ENCODE results near the gene TBRG1.

GRCh38 chr11:124638500-124638899 lies 15.8 kb downstream of the TBRG1 start:
- TF ChIP-seq FOXM1 (IDR thresholded peaks at IDR 0.05; ENCODE audit: borderline replicate concordance) = no peak
- no peak for TF ChIP-seq TARDBP (IDR thresholded peaks at IDR 0.05)
- TF ChIP-seq PKNOX1 (IDR thresholded peaks at IDR 0.05) = no peak
- no peak for TF ChIP-seq BHLHE40 (IDR thresholded peaks at IDR 0.05; ENCODE audit: borderline replicate concordance)
- no peak for TF ChIP-seq ELF4 (IDR thresholded peaks at IDR 0.05)
- no peak for TF ChIP-seq FOXA1 (IDR thresholded peaks at IDR 0.05)
- no peak for TF ChIP-seq L3MBTL2 (conservative IDR thresholded peaks at IDR 0.05)
- no peak for TF ChIP-seq SP1 (IDR thresholded peaks at IDR 0.05)
- TF ChIP-seq NFRKB (IDR thresholded peaks at IDR 0.05) = no peak
- TF ChIP-seq SUZ12 (IDR thresholded peaks at IDR 0.05) = no peak

All from HEK293T (cell line).